IPS-18c (cell line): ENCODE results near the gene COL4A2.

Source experiments
- H3K4me3 ChIP-seq: 2 replicates; pipeline ENCODE4 v1.7.0; 2013; ENCODE audit warnings: low read depth, mild to moderate bottlenecking, low read length, moderate library complexity; ENCODE audit not compliant: insufficient read depth
- H3K9me3 ChIP-seq: one replicate; pipeline ENCODE4 v1.6.1; 2013; ENCODE audit warnings: mild to moderate bottlenecking, low read length, moderate library complexity; ENCODE audit not compliant: control insufficient read depth, insufficient read depth

The COL4A2 gene

GRCh38 chr13:110562036-110562597 is 255.0 kb downstream of the COL4A2 start:
- Histone ChIP-seq H3K4me3 (peak overlapping the region; percentile 81), H3K9me3 (no peaks in the 10 kb centered on the region)
